Transverse colon (tissue), 4 donors: Measurements from ENCODE around the gene UQCRFS1. TPM values are rescaled to one million over a fixed set of nuclear protein-coding genes. Genes with fewer than 3 reads are reported as not detected.

Source experiments
- DNase-seq: peaks from one replicate; pipeline ENCODE4 v3.0.0-alpha.2; 2019
- H3K27ac ChIP-seq, 4 donors: fragments of 200-600 bp; sonication (generic); 2 replicates each; pipeline ENCODE4 v1.5.1; 2016 to 2018; ENCODE audit warnings: inconsistent platforms in 4 of 4
- H3K27me3 ChIP-seq: fragments of 200-600 bp; sonication (generic); 2 replicates; pipeline ENCODE4 v1.5.1; 2017; ENCODE audit warnings: inconsistent platforms
- H3K36me3 ChIP-seq, 4 donors: fragments of 200-600 bp; sonication (generic); 2 replicates each; pipeline ENCODE4 v1.5.1; 2017 to 2019; ENCODE audit warnings: inconsistent platforms in 4 of 4
- H3K4me1 ChIP-seq, 4 donors: fragments of 200-600 bp; sonication (generic); 2 replicates each; pipeline ENCODE4 v1.5.1; 2017 to 2020; ENCODE audit warnings: inconsistent platforms in 4 of 4
- H3K4me3 ChIP-seq, 4 donors: fragments of 200-600 bp; sonication (generic); 1 replicate in 1 of 4; 2 replicates in 3 of 4; pipeline versions ENCODE4 v1.5.1 to v1.6.1; 2017 to 2019; ENCODE audit warnings: inconsistent platforms in 4 of 4
- H3K9me3 ChIP-seq, 2 donors: fragments of 200-600 bp; sonication (generic); 2 replicates each; pipeline ENCODE4 v1.5.1; 2017 to 2019; ENCODE audit warnings: inconsistent platforms in 2 of 2
- CTCF ChIP-seq, 5 experiments: fragments of 200-600 bp in 3 of 5; fragments of 450-650 bp in 2 of 5; sonication (generic) in 3 of 5; IDR thresholded peaks; 1 replicate in 2 of 5; 2 replicates in 3 of 5; pipeline ENCODE4 v1.5.1; 2016 to 2017; ENCODE audit warnings: antibody characterized with exemption in 5 of 5, inconsistent platforms in 3 of 5, mild to moderate bottlenecking in 2 of 5, moderate library complexity in 1 of 5
- EP300 ChIP-seq: sonication (generic); formaldehyde crosslinking; IDR thresholded peaks from one replicate; pipeline ENCODE4 v1.6.1; 2017; ENCODE audit warnings: antibody characterized with exemption, low read depth
- POLR2A ChIP-seq: fragments of 450-650 bp; IDR thresholded peaks from one replicate; pipeline ENCODE4 v1.6.1; 2016; ENCODE audit warnings: antibody characterized with exemption, mild to moderate bottlenecking, moderate library complexity
- POLR2AphosphoS5 ChIP-seq, 3 donors: sonication (generic); formaldehyde crosslinking; IDR thresholded peaks; one replicate each; pipeline ENCODE4 v1.6.1; 2016; ENCODE audit warnings: antibody characterized with exemption in 3 of 3
- WGBS, 2 donors: methylation state at CpG; one replicate each; pipeline ENCODE4 v1.1.5; 2018; ENCODE audit warnings: low coverage in 1 of 2; 5-methylcytosine and 5-hydroxymethylcytosine counted together
- in situ Hi-C, 4 donors: fragments of 200-750 bp; cut with MboI; loops; one replicate each; pipeline versions ENCODE4 v1.15.0 to v1.15.1; 2017; ENCODE audit warnings: low sequenced_read_pairs in 3 of 4, low pct_ligation_motif_present in 1 of 4, low pct_unique_long_range_greater_than_20kb in 1 of 4
- intact Hi-C: fragments of 100-400 bp; cut with DNase I; formaldehyde crosslinking; loops from one replicate; pipeline ENCODE4 v1.15.1; 2023; ENCODE audit warnings: low total_unique reads
- total RNA-seq, 4 donors: library from RNA; depleted of rRNA; stranded (reverse); fragments of >200 nt; gene quantifications; one replicate each; pipeline ENCODE4 v1.1.0, GENCODE V29; 2016

UQCRFS1 gene
- total RNA-seq, 4 donors from 2014 or later, result 14.1 to 67.7 (median 35.3) TPM

GRCh38 chr19:29245215-29245614, 32.3 kb upstream of the UQCRFS1 start:
- H3K4me1 ChIP-seq, result no peaks in the 10 kb centered on the region
- no peaks in the 10 kb centered on the region for H3K36me3 ChIP-seq
- H3K9me3 ChIP-seq, result no peaks in the 10 kb centered on the region
- intact Hi-C loops (no loop called here), in situ Hi-C loops (no loop called here)
- no peak for DNase-seq
- TF ChIP-seq POLR2AphosphoS5 (IDR thresholded peaks at IDR 0.05) (no peak), EP300 (no peak), POLR2A (no peak), CTCF (IDR thresholded peaks at IDR 0.05) (no peak)
- no peaks in the 10 kb centered on the region for H3K27me3 ChIP-seq
- no peak overlapping the region for H3K4me3 ChIP-seq
- no peak overlapping the region for H3K27ac ChIP-seq
- WGBS, 2 donors, result 35% methylated on average over 6 of the region's 6 CpGs; no CpG with 5 or more reads in 1 of the 2 donors

- H3K4me3 ChIP-seq, result no peak overlapping the region
- no peak for TF ChIP-seq POLR2AphosphoS5 (IDR thresholded peaks at IDR 0.05)
- no peak for TF ChIP-seq POLR2A
- TF ChIP-seq CTCF (IDR thresholded peaks at IDR 0.05), result no peak
- TF ChIP-seq EP300, result no peak
- intact Hi-C loops (no loop called here), in situ Hi-C loops (no loop called here)
- no peak overlapping the region for H3K27ac ChIP-seq
- H3K36me3 ChIP-seq, result no peaks in the 10 kb centered on the region
- no peak for DNase-seq
- no peaks in the 10 kb centered on the region for H3K27me3 ChIP-seq
- no peaks in the 10 kb centered on the region for H3K4me1 ChIP-seq
- H3K9me3 ChIP-seq, result no peaks in the 10 kb centered on the region
Measured at GRCh38 chr19:29241324-29241723, 28.4 kb upstream of the UQCRFS1 start.

GRCh38 chr19:29239213-29239776, 26.3 kb upstream of the UQCRFS1 start:
- Histone ChIP-seq H3K9me3 (no peaks in the 10 kb centered on the region), H3K27me3 (no peaks in the 10 kb centered on the region), H3K4me1 (no peaks in the 10 kb centered on the region), H3K36me3 (no peaks in the 10 kb centered on the region), H3K27ac (no peak overlapping the region), H3K4me3 (no peak overlapping the region)
- intact Hi-C loops (no loop called here), in situ Hi-C loops (no loop called here)
- DNase-seq, result no peak
- WGBS, 2 donors, result 29 to 60% methylated on average over 1 to 2 of the region's 2 CpGs
- TF ChIP-seq CTCF (IDR thresholded peaks at IDR 0.05) (no peak), POLR2A (no peak), EP300 (no peak)

- Histone ChIP-seq H3K9me3 (no peaks in the 10 kb centered on the region), H3K27me3 (no peaks in the 10 kb centered on the region), H3K27ac (no peak overlapping the region), H3K4me1 (no peaks in the 10 kb centered on the region), H3K4me3 (no peak overlapping the region), H3K36me3 (no peaks in the 10 kb centered on the region)
- DNase-seq, result no peak
- intact Hi-C loops (no loop called here), in situ Hi-C loops (no loop called here)
- WGBS, 2 donors, result 30 to 66% methylated on average over 2 to 5 of the region's 5 CpGs
- TF ChIP-seq POLR2A (no peak), EP300 (no peak), POLR2AphosphoS5 (IDR thresholded peaks at IDR 0.05) (no peak), CTCF (IDR thresholded peaks at IDR 0.05) (no peak)
Measured at GRCh38 chr19:29233591-29233990, 20.6 kb upstream of the UQCRFS1 start.
